Endothelial cell of umbilical vein (primary cell): ENCODE results near the gene ASB13. TPM values are rescaled to one million over a fixed set of nuclear protein-coding genes. Genes with fewer than 3 reads are reported as not detected.

Source experiments
- BruUV-seq: library from RNA; stranded (reverse); fragments of 400-500 nt; replicated peaks from 2 replicates; lab custom pipeline; 2021; lab: Mats Ljungman, UMichigan
- CTCF ChIA-PET: fragments of 300-600, 350-600 bp; sonication (Branson Sonifier 250); formaldehyde crosslinking; loops from one replicate; lab custom pipeline; 2021; ENCODE audit warnings: antibody characterized with exemption, inconsistent platforms; lab: Charles Lee
- POLR2A ChIA-PET: fragments of 300-600, 350-600 bp; sonication (Branson Sonifier 250); formaldehyde crosslinking; loops from one replicate; lab custom pipeline; 2021; ENCODE audit warnings: antibody characterized with exemption, inconsistent platforms; lab: Charles Lee
- DNase-seq: peaks from one replicate; pipeline ENCODE4 v3.0.0-alpha.2; 2011; ENCODE audit warnings: low read depth, low spot score
- FAIRE-seq: peaks from 2 replicates; lab custom pipeline; 2011; peaks lifted over from hg19 to GRCh38; lab: Jason Lieb, UNC
- H2AFZ ChIP-seq: 2 replicates; pipeline ENCODE4 v1.6.0; 2012; ENCODE audit warnings: low read depth, low read length, control low read depth, inconsistent platforms
- H3K27ac ChIP-seq: 2 replicates; pipeline ENCODE4 v1.5.1; 2011; ENCODE audit warnings: low read depth, mild to moderate bottlenecking, control low read depth, low read length, moderate library complexity; ENCODE audit not compliant: insufficient read depth
- H3K27me3 ChIP-seq, 2 experiments: 2 replicates each; pipeline versions ENCODE4 v1.6.0 to v1.6.1; 2011; ENCODE audit warnings: low read length in 2 of 2, mixed read lengths in 1 of 2; ENCODE audit not compliant: control insufficient read depth in 2 of 2, insufficient read depth in 2 of 2
- H3K36me3 ChIP-seq, 2 experiments: 2 replicates in 1 of 2; 3 replicates in 1 of 2; pipeline ENCODE4 v1.5.1; 2011; ENCODE audit warnings: low read length in 2 of 2, mild to moderate bottlenecking in 1 of 2, moderate library complexity in 1 of 2; ENCODE audit not compliant: control insufficient read depth in 2 of 2, insufficient read depth in 2 of 2; ENCODE audit errors: extremely low read depth in 1 of 2
- H3K4me1 ChIP-seq: 3 replicates; pipeline ENCODE4 v1.5.1; 2011; ENCODE audit warnings: mild to moderate bottlenecking, low read length; ENCODE audit not compliant: control insufficient read depth, insufficient read depth; ENCODE audit errors: extremely low read depth
- H3K4me2 ChIP-seq: 2 replicates; pipeline ENCODE4 v1.6.1; 2011; ENCODE audit warnings: low read length, control low read depth, mixed read lengths; ENCODE audit not compliant: insufficient read depth
- H3K4me3 ChIP-seq, 3 experiments: fragments of 200-600 bp in 1 of 3; sonication (generic), shearing (Covaris generic) in 1 of 3; replicated peaks in 1 of 3; 2 replicates each; pipeline ENCODE4 v1.5.1; 2011 to 2016; ENCODE audit warnings: control low read depth in 3 of 3, low read length in 3 of 3, mild to moderate bottlenecking in 2 of 3, inconsistent platforms in 1 of 3, low read depth in 1 of 3, moderate library complexity in 1 of 3; ENCODE audit not compliant: insufficient read depth in 1 of 3
- H3K79me2 ChIP-seq: 2 replicates; pipeline ENCODE4 v1.6.0; 2012; ENCODE audit warnings: low read length, inconsistent platforms; ENCODE audit not compliant: control insufficient read depth, insufficient read depth
- H3K9ac ChIP-seq: replicated peaks from 2 replicates; pipeline ENCODE3; 2011; ENCODE audit warnings: low read length, control low read depth; ENCODE audit not compliant: insufficient read depth; ENCODE audit errors: extremely low read depth
- H3K9me1 ChIP-seq: replicated peaks from 3 replicates; pipeline ENCODE4 v1.6.0; 2011; ENCODE audit warnings: mild to moderate bottlenecking, low read length; ENCODE audit not compliant: control insufficient read depth, insufficient read depth; ENCODE audit errors: extremely low read depth
- H3K9me3 ChIP-seq: replicated peaks from 2 replicates; pipeline ENCODE4 v1.5.1; 2012; ENCODE audit warnings: low read length, inconsistent platforms; ENCODE audit not compliant: control insufficient read depth, insufficient read depth
- H4K20me1 ChIP-seq: replicated peaks from 2 replicates; pipeline ENCODE3; 2011; ENCODE audit warnings: mild to moderate bottlenecking, low read length; ENCODE audit not compliant: control insufficient read depth, insufficient read depth; ENCODE audit errors: extremely low read depth
- EZH2 ChIP-seq: IDR thresholded peaks from 2 replicates; pipeline ENCODE4 v1.6.1; 2012; ENCODE audit warnings: borderline replicate concordance, low read depth, mild to moderate bottlenecking, moderate library complexity, low read length, inconsistent platforms; ENCODE audit not compliant: severe bottlenecking
- JUN ChIP-seq: IDR thresholded peaks from 2 replicates; pipeline ENCODE4 v1.6.1; 2011; ENCODE audit warnings: borderline replicate concordance, low read depth; ENCODE audit not compliant: insufficient read length, insufficient read depth
- MYC ChIP-seq: IDR thresholded peaks from one replicate; pipeline ENCODE4 v1.6.1; 2011; ENCODE audit warnings: mild to moderate bottlenecking, low read depth, low read length
- dilution Hi-C: fragments of 300-500 bp; cut with MboI; formaldehyde crosslinking; loops from one replicate; pipeline ENCODE4 v1.15.0; 2019; ENCODE audit warnings: low sequenced_read_pairs; ENCODE audit not compliant: extremely low pct_ligation_motif_present
- intact Hi-C: fragments of 100-400 bp; cut with micrococcal nuclease; formaldehyde crosslinking; loops from one replicate; pipeline ENCODE4 v1.10.0; 2022
- polyA plus RNA-seq, 4 experiments: library from polyadenylated mRNA; depleted of rRNA in 3 of 4; stranded (reverse) in 3 of 4; unstranded in 1 of 4; fragments of >200 nt; gene quantifications; 2 replicates each; pipeline versions ENCODE4 v1.2.1 to v1.2.3, GENCODE V29; 2011 to 2012; ENCODE audit warnings: missing spikeins in 1 of 4
- total RNA-seq: library from RNA; stranded (reverse); gene quantifications from 2 replicates; pipeline ENCODE4 v1.2.3, GENCODE V29; 2021
- TF ChIP-seq, protein P1 (sequence below), 2 donors: IDR thresholded peaks; 1 replicate in 1 of 2; 2 replicates in 1 of 2; pipeline ENCODE4 v1.5.1; 2011; ENCODE audit warnings: low read length in 2 of 2, mild to moderate bottlenecking in 2 of 2, moderate library complexity in 2 of 2, control low read depth in 1 of 2, inconsistent platforms in 1 of 2, low read depth in 1 of 2; ENCODE audit not compliant: insufficient read depth in 1 of 2; ENCODE audit errors: extremely low read depth in 1 of 2

The ASB13 gene
- total and polyA plus RNA-seq, 2 donors (not counting 3 experiments of a cell fraction or from before 2014, with no cell fraction given) = 6.3 to 7.3 TPM

DNA sequence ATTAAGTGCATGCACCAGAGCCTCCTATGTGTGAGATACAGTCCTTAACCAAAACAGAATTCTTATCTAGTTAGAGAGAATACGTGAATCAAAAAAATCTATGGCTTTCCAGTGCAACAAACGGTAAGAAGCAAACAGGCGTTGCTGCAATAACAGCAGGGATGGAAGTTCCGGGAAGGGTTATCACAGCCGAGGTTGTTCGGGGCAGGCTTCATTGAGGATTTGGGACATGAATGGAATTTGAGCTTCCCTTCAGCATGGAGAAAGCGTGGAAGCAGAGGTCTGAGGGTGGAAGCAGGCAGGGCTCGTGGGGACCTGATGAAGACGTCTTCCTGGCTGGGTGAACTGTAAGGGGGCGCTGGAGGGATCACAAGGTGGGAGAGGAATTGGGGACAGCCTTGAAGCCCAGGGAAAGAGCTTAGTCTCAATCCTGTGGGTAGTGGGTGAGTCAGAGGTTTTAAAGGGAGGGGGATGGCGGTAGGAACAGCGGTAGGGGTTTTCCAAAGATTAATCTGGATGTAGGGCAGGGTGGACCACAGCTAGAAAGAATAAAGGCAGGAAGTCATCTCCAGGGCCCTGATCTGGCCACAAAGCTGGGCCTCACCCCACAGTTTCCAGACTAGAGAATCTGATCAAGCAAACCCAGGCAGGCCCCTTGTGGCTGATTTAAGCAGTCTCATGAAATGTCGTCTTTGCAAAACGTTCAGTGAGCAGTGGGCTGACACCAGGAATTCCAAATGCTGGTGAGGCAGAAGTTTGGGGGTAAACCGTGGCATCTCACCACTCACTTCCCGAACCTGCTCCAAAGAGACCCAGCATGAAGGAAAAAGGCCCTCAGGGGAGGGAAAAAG, 76.5 kb downstream of the ASB13 start:
- Histone ChIP-seq H3K27me3 (no peaks in the 10 kb centered on the region), H4K20me1 (no peaks in the 10 kb centered on the region), H3K9ac (no peak overlapping the region), H3K9me1 (no peaks in the 10 kb centered on the region), H3K27ac (no peak overlapping the region), H3K4me3 (no peak overlapping the region), H3K79me2 (no peaks in the 10 kb centered on the region), H2AFZ (peak overlapping the region; percentile 15), H3K9me3 (no peaks in the 10 kb centered on the region), H3K4me1 (peaks cover 20% of the 10 kb centered on the region), H3K4me2 (no peak overlapping the region), H3K36me3 (no peaks in the 10 kb centered on the region)
- ChIA-PET CTCF (interaction anchor here (0.8 to 1.7 kb wide), 9 partner anchors 27 to 149 kb away, joined by 3 to 7 read pairs (median 4); no protein-coding TSS in a partner anchor), POLR2A (no interaction called here)
- DNase-seq (peak; percentile 65), FAIRE-seq (peak; percentile 82)
- intact Hi-C loops = loop anchor here (10.0 kb wide), 1 partner anchor 145 kb away; no protein-coding TSS in a partner anchor
- no TSS peak for BruUV-seq
- no peak for TF ChIP-seq MYC
- TF ChIP-seq EZH2 = no peak
- TF ChIP-seq, protein P1, sequence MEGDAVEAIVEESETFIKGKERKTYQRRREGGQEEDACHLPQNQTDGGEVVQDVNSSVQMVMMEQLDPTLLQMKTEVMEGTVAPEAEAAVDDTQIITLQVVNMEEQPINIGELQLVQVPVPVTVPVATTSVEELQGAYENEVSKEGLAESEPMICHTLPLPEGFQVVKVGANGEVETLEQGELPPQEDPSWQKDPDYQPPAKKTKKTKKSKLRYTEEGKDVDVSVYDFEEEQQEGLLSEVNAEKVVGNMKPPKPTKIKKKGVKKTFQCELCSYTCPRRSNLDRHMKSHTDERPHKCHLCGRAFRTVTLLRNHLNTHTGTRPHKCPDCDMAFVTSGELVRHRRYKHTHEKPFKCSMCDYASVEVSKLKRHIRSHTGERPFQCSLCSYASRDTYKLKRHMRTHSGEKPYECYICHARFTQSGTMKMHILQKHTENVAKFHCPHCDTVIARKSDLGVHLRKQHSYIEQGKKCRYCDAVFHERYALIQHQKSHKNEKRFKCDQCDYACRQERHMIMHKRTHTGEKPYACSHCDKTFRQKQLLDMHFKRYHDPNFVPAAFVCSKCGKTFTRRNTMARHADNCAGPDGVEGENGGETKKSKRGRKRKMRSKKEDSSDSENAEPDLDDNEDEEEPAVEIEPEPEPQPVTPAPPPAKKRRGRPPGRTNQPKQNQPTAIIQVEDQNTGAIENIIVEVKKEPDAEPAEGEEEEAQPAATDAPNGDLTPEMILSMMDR (IDR thresholded peaks at IDR 0.05; ENCODE audit: extremely low read depth in 1 of 2, insufficient read depth in 1 of 2, low read depth in 1 of 2, low read length in 2 of 2) = peak; percentile 16 to 40
- no peak for TF ChIP-seq JUN
- dilution Hi-C loops = no loop called here
